Endothelial cell of umbilical vein (primary cell): ENCODE measurements around the gene STRBP. TPM values are rescaled to one million over a fixed set of nuclear protein-coding genes. Genes with fewer than 3 reads are reported as not detected.

Experiments
- BruUV-seq: library from RNA; stranded (reverse); fragments of 400-500 nt; replicated peaks from 2 replicates; lab custom pipeline; 2021; lab: Mats Ljungman, UMichigan
- CTCF ChIA-PET: fragments of 300-600, 350-600 bp; sonication (Branson Sonifier 250); formaldehyde crosslinking; loops from one replicate; lab custom pipeline; 2021; ENCODE audit warnings: antibody characterized with exemption, inconsistent platforms; lab: Charles Lee
- POLR2A ChIA-PET: fragments of 300-600, 350-600 bp; sonication (Branson Sonifier 250); formaldehyde crosslinking; loops from one replicate; lab custom pipeline; 2021; ENCODE audit warnings: antibody characterized with exemption, inconsistent platforms; lab: Charles Lee
- DNase-seq: peaks from one replicate; pipeline ENCODE4 v3.0.0-alpha.2; 2011; ENCODE audit warnings: low read depth, low spot score
- FAIRE-seq: peaks from 2 replicates; lab custom pipeline; 2011; peaks lifted over from hg19 to GRCh38; lab: Jason Lieb, UNC
- H2AFZ ChIP-seq: 2 replicates; pipeline ENCODE4 v1.6.0; 2012; ENCODE audit warnings: low read depth, low read length, control low read depth, inconsistent platforms
- H3K27ac ChIP-seq: 2 replicates; pipeline ENCODE4 v1.5.1; 2011; ENCODE audit warnings: low read depth, mild to moderate bottlenecking, control low read depth, low read length, moderate library complexity; ENCODE audit not compliant: insufficient read depth
- H3K27me3 ChIP-seq, 2 experiments: 2 replicates each; pipeline versions ENCODE4 v1.6.0 to v1.6.1; 2011; ENCODE audit warnings: low read length in 2 of 2, mixed read lengths in 1 of 2; ENCODE audit not compliant: control insufficient read depth in 2 of 2, insufficient read depth in 2 of 2
- H3K36me3 ChIP-seq, 2 experiments: 2 replicates in 1 of 2; 3 replicates in 1 of 2; pipeline ENCODE4 v1.5.1; 2011; ENCODE audit warnings: low read length in 2 of 2, mild to moderate bottlenecking in 1 of 2, moderate library complexity in 1 of 2; ENCODE audit not compliant: control insufficient read depth in 2 of 2, insufficient read depth in 2 of 2; ENCODE audit errors: extremely low read depth in 1 of 2
- H3K4me1 ChIP-seq: 3 replicates; pipeline ENCODE4 v1.5.1; 2011; ENCODE audit warnings: mild to moderate bottlenecking, low read length; ENCODE audit not compliant: control insufficient read depth, insufficient read depth; ENCODE audit errors: extremely low read depth
- H3K4me2 ChIP-seq: 2 replicates; pipeline ENCODE4 v1.6.1; 2011; ENCODE audit warnings: low read length, control low read depth, mixed read lengths; ENCODE audit not compliant: insufficient read depth
- H3K4me3 ChIP-seq, 3 experiments: fragments of 200-600 bp in 1 of 3; sonication (generic), shearing (Covaris generic) in 1 of 3; replicated peaks in 1 of 3; 2 replicates each; pipeline ENCODE4 v1.5.1; 2011 to 2016; ENCODE audit warnings: control low read depth in 3 of 3, low read length in 3 of 3, mild to moderate bottlenecking in 2 of 3, inconsistent platforms in 1 of 3, low read depth in 1 of 3, moderate library complexity in 1 of 3; ENCODE audit not compliant: insufficient read depth in 1 of 3
- H3K79me2 ChIP-seq: 2 replicates; pipeline ENCODE4 v1.6.0; 2012; ENCODE audit warnings: low read length, inconsistent platforms; ENCODE audit not compliant: control insufficient read depth, insufficient read depth
- H3K9ac ChIP-seq: replicated peaks from 2 replicates; pipeline ENCODE3; 2011; ENCODE audit warnings: low read length, control low read depth; ENCODE audit not compliant: insufficient read depth; ENCODE audit errors: extremely low read depth
- H3K9me1 ChIP-seq: replicated peaks from 3 replicates; pipeline ENCODE4 v1.6.0; 2011; ENCODE audit warnings: mild to moderate bottlenecking, low read length; ENCODE audit not compliant: control insufficient read depth, insufficient read depth; ENCODE audit errors: extremely low read depth
- H3K9me3 ChIP-seq: replicated peaks from 2 replicates; pipeline ENCODE4 v1.5.1; 2012; ENCODE audit warnings: low read length, inconsistent platforms; ENCODE audit not compliant: control insufficient read depth, insufficient read depth
- H4K20me1 ChIP-seq: replicated peaks from 2 replicates; pipeline ENCODE3; 2011; ENCODE audit warnings: mild to moderate bottlenecking, low read length; ENCODE audit not compliant: control insufficient read depth, insufficient read depth; ENCODE audit errors: extremely low read depth
- EZH2 ChIP-seq: IDR thresholded peaks from 2 replicates; pipeline ENCODE4 v1.6.1; 2012; ENCODE audit warnings: borderline replicate concordance, low read depth, mild to moderate bottlenecking, moderate library complexity, low read length, inconsistent platforms; ENCODE audit not compliant: severe bottlenecking
- FOS ChIP-seq: IDR thresholded peaks from 2 replicates; pipeline ENCODE4 v1.6.1; 2011; ENCODE audit warnings: mild to moderate bottlenecking, low read length, moderate library complexity, borderline replicate concordance; ENCODE audit not compliant: insufficient read depth
- GATA2 ChIP-seq: IDR thresholded peaks from 2 replicates; pipeline ENCODE4 v1.7.0; 2011; ENCODE audit warnings: low read depth, mild to moderate bottlenecking, moderate library complexity, mixed read lengths, low read length; ENCODE audit not compliant: insufficient read length, insufficient read depth
- JUN ChIP-seq: IDR thresholded peaks from 2 replicates; pipeline ENCODE4 v1.6.1; 2011; ENCODE audit warnings: borderline replicate concordance, low read depth; ENCODE audit not compliant: insufficient read length, insufficient read depth
- MYC ChIP-seq: IDR thresholded peaks from one replicate; pipeline ENCODE4 v1.6.1; 2011; ENCODE audit warnings: mild to moderate bottlenecking, low read depth, low read length
- POLR2A ChIP-seq: IDR thresholded peaks from 2 replicates; pipeline ENCODE4 v1.6.1; 2012; ENCODE audit warnings: low read depth, mild to moderate bottlenecking, control low read depth, low read length
- POLR2AphosphoS5 ChIP-seq: IDR thresholded peaks from 2 replicates; pipeline ENCODE4 v1.6.1; 2012; ENCODE audit warnings: low read depth, mild to moderate bottlenecking, control low read depth, low read length, moderate library complexity; ENCODE audit not compliant: insufficient read depth
- dilution Hi-C: fragments of 300-500 bp; cut with MboI; formaldehyde crosslinking; loops from one replicate; pipeline ENCODE4 v1.15.0; 2019; ENCODE audit warnings: low sequenced_read_pairs; ENCODE audit not compliant: extremely low pct_ligation_motif_present
- intact Hi-C: fragments of 100-400 bp; cut with micrococcal nuclease; formaldehyde crosslinking; loops from one replicate; pipeline ENCODE4 v1.10.0; 2022
- polyA plus RNA-seq, 4 experiments: library from polyadenylated mRNA; depleted of rRNA in 3 of 4; stranded (reverse) in 3 of 4; unstranded in 1 of 4; fragments of >200 nt; gene quantifications; 2 replicates each; pipeline versions ENCODE4 v1.2.1 to v1.2.3, GENCODE V29; 2011 to 2012; ENCODE audit warnings: missing spikeins in 1 of 4
- total RNA-seq: library from RNA; stranded (reverse); gene quantifications from 2 replicates; pipeline ENCODE4 v1.2.3, GENCODE V29; 2021
- TF ChIP-seq, protein P1 (sequence below), 2 donors: IDR thresholded peaks; 1 replicate in 1 of 2; 2 replicates in 1 of 2; pipeline ENCODE4 v1.5.1; 2011; ENCODE audit warnings: low read length in 2 of 2, mild to moderate bottlenecking in 2 of 2, moderate library complexity in 2 of 2, control low read depth in 1 of 2, inconsistent platforms in 1 of 2, low read depth in 1 of 2; ENCODE audit not compliant: insufficient read depth in 1 of 2; ENCODE audit errors: extremely low read depth in 1 of 2
- TF ChIP-seq, protein P2 (sequence below): IDR thresholded peaks from 2 replicates; pipeline ENCODE4 v1.6.1; 2011; ENCODE audit not compliant: insufficient read depth, insufficient read length

Gene STRBP
- total and polyA plus RNA-seq, 2 donors (not counting 3 experiments of a cell fraction or from before 2014, with no cell fraction given), result 7.7 to 15.4 TPM

DNA sequence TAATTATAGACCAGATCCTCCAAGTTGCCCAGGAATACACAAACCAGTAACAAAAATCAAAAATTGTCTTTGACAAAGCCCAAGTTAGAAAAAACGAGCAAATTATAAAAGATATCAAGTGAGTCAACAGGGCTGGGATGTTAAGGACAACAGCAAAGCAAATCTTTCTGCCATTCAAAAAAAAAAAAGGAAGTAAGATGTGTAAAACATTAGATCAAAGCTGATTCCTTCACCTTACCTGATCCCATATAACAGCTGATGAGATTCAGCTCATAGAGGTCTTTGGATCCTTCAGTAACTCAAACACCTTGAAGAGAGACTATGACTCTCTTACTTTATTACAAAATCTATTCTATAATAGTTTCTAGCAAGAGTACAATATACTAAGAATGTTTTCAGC, 100.9 kb downstream of the STRBP start:
- H3K9me3 ChIP-seq, result no peaks in the 10 kb centered on the region
- DNase-seq (no peak), FAIRE-seq (no peak)
- H3K9me1 ChIP-seq, result no peaks in the 10 kb centered on the region
- no TSS peak for BruUV-seq
- H3K4me1 ChIP-seq, result peaks cover 10% of the 10 kb centered on the region
- ChIA-PET POLR2A (no interaction called here), CTCF (interaction anchor here (1.0 to 1.8 kb wide), 3 partner anchors 8 to 94 kb away, joined by 3 to 7 read pairs (median 4); no protein-coding TSS in a partner anchor)
- H3K79me2 ChIP-seq, result no peaks in the 10 kb centered on the region
- no peaks in the 10 kb centered on the region for H3K27me3 ChIP-seq
- intact Hi-C loops, result no loop called here
- no peaks in the 10 kb centered on the region for H4K20me1 ChIP-seq
- no peak overlapping the region for H3K4me3 ChIP-seq
- no peak overlapping the region for H3K4me2 ChIP-seq
- H3K27ac ChIP-seq, result no peak overlapping the region
- H3K36me3 ChIP-seq, result no peaks in the 10 kb centered on the region
- no peak for TF ChIP-seq FOS
- no peak for TF ChIP-seq EZH2
- no peak for TF ChIP-seq JUN
- TF ChIP-seq POLR2A, result no peak
- TF ChIP-seq GATA2, result no peak
- no peak for TF ChIP-seq MYC
- TF ChIP-seq, protein P1, sequence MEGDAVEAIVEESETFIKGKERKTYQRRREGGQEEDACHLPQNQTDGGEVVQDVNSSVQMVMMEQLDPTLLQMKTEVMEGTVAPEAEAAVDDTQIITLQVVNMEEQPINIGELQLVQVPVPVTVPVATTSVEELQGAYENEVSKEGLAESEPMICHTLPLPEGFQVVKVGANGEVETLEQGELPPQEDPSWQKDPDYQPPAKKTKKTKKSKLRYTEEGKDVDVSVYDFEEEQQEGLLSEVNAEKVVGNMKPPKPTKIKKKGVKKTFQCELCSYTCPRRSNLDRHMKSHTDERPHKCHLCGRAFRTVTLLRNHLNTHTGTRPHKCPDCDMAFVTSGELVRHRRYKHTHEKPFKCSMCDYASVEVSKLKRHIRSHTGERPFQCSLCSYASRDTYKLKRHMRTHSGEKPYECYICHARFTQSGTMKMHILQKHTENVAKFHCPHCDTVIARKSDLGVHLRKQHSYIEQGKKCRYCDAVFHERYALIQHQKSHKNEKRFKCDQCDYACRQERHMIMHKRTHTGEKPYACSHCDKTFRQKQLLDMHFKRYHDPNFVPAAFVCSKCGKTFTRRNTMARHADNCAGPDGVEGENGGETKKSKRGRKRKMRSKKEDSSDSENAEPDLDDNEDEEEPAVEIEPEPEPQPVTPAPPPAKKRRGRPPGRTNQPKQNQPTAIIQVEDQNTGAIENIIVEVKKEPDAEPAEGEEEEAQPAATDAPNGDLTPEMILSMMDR (IDR thresholded peaks at IDR 0.05; ENCODE audit: extremely low read depth in 1 of 2, insufficient read depth in 1 of 2, low read depth in 1 of 2, low read length in 2 of 2), result no peak
- no peak for TF ChIP-seq POLR2AphosphoS5
- TF ChIP-seq, protein P2, sequence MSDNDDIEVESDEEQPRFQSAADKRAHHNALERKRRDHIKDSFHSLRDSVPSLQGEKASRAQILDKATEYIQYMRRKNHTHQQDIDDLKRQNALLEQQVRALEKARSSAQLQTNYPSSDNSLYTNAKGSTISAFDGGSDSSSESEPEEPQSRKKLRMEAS, result no peak
- dilution Hi-C loops, result no loop called here
- no peak overlapping the region for H3K9ac ChIP-seq
- H2AFZ ChIP-seq, result no peak overlapping the region
